Uterus (tissue), 4 donors: ENCODE results near the gene ANKRD11. TPM values are rescaled to one million over a fixed set of nuclear protein-coding genes. Genes with fewer than 3 reads are reported as not detected.

Experiments
- DNase-seq, 2 donors: peaks; one replicate each; pipeline ENCODE4 v3.0.0-alpha.2; 2019 to 2020
- H3K27ac ChIP-seq, 2 donors: fragments of 200-600 bp; sonication (generic); 1 replicate in 1 of 2; 2 replicates in 1 of 2; pipeline ENCODE4 v1.5.1; 2016 to 2018
- H3K27me3 ChIP-seq, 2 donors: fragments of 200-600 bp; sonication (generic); one replicate each; pipeline ENCODE4 v1.5.1; 2018 to 2019; ENCODE audit warnings: control low read depth in 1 of 2
- H3K36me3 ChIP-seq, 2 donors: fragments of 200-600 bp; sonication (generic); one replicate each; pipeline ENCODE4 v1.5.1; 2019; ENCODE audit warnings: control low read depth in 1 of 2
- H3K4me1 ChIP-seq, 2 donors: fragments of 200-600 bp; sonication (generic); one replicate each; pipeline ENCODE4 v1.5.1; 2018 to 2019; ENCODE audit warnings: control low read depth in 1 of 2
- H3K4me3 ChIP-seq, 2 donors: fragments of 200-600 bp; sonication (generic); 1 replicate in 1 of 2; 2 replicates in 1 of 2; pipeline ENCODE4 v1.5.1; 2018 to 2019; ENCODE audit warnings: mild to moderate bottlenecking in 1 of 2
- H3K9me3 ChIP-seq, 2 donors: fragments of 200-600 bp; sonication (generic); one replicate each; pipeline ENCODE4 v1.5.1; 2019; ENCODE audit warnings: control low read depth in 1 of 2
- POLR2A ChIP-seq, 2 donors: fragments of 450-650 bp; IDR thresholded peaks; one replicate each; pipeline ENCODE4 v1.6.1; 2016; ENCODE audit warnings: antibody characterized with exemption in 2 of 2, mild to moderate bottlenecking in 1 of 2, moderate library complexity in 1 of 2
- intact Hi-C: fragments of 100-400 bp; cut with DNase I; formaldehyde crosslinking; loops from one replicate; pipeline ENCODE4 v1.15.1; 2023; ENCODE audit warnings: low total_unique reads
- total RNA-seq, 4 donors: library from RNA; depleted of rRNA in 3 of 4; stranded (reverse); fragments of >200 nt in 3 of 4; gene quantifications; one replicate each; pipeline versions ENCODE4 v1.1.0 to v1.2.4, GENCODE V29; 2014 to 2023
- TF ChIP-seq, protein P1 (sequence below), 4 experiments: fragments of 200-600 bp in 2 of 4; fragments of 450-650 bp in 2 of 4; sonication (generic) in 2 of 4; IDR thresholded peaks; one replicate each; pipeline ENCODE4 v1.5.1; 2016 to 2019; ENCODE audit warnings: antibody characterized with exemption in 4 of 4, mild to moderate bottlenecking in 2 of 4, moderate library complexity in 1 of 4
- donor health status: DM: yes; HTN: yes; CAD: no.

ANKRD11 gene
- total RNA-seq, 4 donors from 2014 or later, result 20.5 to 182 (median 45.5) TPM

DNA sequence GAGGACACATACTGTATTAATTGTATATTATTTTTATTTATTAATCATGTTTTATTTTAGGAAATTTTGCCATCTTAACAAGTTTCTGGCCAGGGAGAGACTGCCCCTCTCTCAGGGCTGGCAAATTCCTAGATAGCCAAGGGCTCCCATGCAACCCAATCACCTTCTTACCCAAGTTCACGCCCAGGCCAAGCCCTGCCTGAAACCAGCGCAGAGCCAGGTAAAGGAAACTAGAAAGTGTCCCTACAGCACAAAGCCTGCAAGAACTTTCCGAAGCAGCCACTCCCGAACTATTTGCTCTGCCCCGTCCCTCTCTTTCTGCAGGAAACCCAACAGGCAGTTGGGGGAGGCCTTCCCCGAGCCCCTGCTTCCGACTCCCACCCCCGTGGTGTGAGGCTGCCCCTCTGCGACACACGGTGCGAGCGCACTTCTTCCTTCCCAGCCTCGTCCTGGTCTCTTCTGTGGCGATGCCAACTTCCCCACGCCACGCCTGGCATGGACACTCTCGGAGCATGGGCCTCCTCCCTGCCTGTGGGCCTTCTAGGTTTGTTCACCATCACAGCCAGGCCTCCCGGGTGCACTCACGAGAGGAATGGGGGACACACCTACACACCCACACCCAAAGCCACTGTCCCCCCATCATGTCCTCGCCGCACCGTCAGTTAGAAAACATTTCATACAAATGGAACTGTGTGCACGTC, 172.5 kb downstream of the ANKRD11 start:
- no peak overlapping the region for H3K4me3 ChIP-seq
- TF ChIP-seq POLR2A (IDR thresholded peaks at IDR 0.05), result no peak
- TF ChIP-seq, protein P1, sequence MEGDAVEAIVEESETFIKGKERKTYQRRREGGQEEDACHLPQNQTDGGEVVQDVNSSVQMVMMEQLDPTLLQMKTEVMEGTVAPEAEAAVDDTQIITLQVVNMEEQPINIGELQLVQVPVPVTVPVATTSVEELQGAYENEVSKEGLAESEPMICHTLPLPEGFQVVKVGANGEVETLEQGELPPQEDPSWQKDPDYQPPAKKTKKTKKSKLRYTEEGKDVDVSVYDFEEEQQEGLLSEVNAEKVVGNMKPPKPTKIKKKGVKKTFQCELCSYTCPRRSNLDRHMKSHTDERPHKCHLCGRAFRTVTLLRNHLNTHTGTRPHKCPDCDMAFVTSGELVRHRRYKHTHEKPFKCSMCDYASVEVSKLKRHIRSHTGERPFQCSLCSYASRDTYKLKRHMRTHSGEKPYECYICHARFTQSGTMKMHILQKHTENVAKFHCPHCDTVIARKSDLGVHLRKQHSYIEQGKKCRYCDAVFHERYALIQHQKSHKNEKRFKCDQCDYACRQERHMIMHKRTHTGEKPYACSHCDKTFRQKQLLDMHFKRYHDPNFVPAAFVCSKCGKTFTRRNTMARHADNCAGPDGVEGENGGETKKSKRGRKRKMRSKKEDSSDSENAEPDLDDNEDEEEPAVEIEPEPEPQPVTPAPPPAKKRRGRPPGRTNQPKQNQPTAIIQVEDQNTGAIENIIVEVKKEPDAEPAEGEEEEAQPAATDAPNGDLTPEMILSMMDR (IDR thresholded peaks at IDR 0.05), result no peak
- H3K27me3 ChIP-seq, result no peaks in the 10 kb centered on the region
- H3K36me3 ChIP-seq, result no peaks in the 10 kb centered on the region
- intact Hi-C loops, result no loop called here
- H3K4me1 ChIP-seq, result peaks cover 6 to 26% of the 10 kb centered on the region in 2 donors
- no peaks in the 10 kb centered on the region for H3K9me3 ChIP-seq
- DNase-seq, result no peak
- H3K27ac ChIP-seq, result no peak overlapping the region

DNA sequence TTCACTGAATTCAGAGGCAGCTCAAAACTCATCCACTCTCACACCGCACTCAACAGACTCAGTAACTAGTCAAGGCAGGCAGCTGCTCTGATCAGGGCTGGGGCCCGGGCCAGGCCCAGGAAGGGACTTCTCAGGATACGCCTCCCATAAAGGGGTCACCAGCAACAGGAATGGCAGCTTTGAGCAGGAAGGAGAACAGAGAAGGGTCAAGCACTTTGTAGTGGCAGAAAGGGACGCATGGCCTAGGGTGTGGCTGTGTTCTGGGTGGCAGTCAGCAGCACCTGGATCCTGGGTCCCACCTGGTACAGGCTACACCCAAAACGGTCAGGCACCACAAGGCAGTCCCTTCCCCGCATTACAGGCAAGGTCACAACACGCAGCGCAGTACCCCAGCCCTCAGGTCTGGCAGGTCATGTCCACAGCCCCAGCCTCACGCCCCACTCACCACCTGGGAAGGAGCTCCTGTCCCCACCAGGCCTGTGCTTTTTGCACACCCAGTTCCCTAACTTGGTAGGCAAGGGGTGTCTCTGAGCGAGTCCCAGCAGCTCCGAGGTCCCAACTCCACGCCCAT, 173.2 kb downstream of the ANKRD11 start:
- Histone ChIP-seq H3K9me3 (no peaks in the 10 kb centered on the region), H3K36me3 (no peaks in the 10 kb centered on the region), H3K27ac (no peak overlapping the region), H3K27me3 (no peaks in the 10 kb centered on the region), H3K4me3 (no peak overlapping the region), H3K4me1 (peaks cover 6 to 30% of the 10 kb centered on the region in 2 donors)
- intact Hi-C loops, result no loop called here
- DNase-seq, result no peak
- TF ChIP-seq, protein P1 (IDR thresholded peaks at IDR 0.05), result no peak
- no peak for TF ChIP-seq POLR2A (IDR thresholded peaks at IDR 0.05)

DNA sequence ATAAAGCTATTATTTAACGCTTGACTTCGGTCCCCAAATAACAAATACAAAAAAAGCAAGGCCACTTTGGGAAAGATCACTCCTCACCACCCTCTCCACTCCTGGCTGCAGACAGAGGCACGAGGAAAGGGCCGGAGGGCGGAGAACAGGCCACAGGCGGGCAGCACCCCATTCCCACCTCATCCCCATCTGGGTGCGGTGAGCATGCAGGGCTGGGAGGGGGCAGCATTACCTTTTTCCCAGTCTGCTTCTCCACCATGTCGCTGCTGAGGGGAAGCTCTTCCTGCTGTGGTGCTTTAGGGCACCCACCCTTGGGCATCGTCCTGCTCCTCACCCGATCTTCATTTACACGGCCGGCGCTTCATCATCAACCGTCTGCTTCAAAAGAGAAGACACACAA, 173.7 kb downstream of the ANKRD11 start:
- intact Hi-C loops, result no loop called here
- TF ChIP-seq, protein P1 (IDR thresholded peaks at IDR 0.05), result no peak
- no peak for TF ChIP-seq POLR2A (IDR thresholded peaks at IDR 0.05)
- no peaks in the 10 kb centered on the region for H3K27me3 ChIP-seq
- DNase-seq, result no peak
- no peaks in the 10 kb centered on the region for H3K36me3 ChIP-seq
- no peak overlapping the region for H3K27ac ChIP-seq
- no peak overlapping the region for H3K4me3 ChIP-seq
- peaks cover 6 to 30% of the 10 kb centered on the region in 2 donors for H3K4me1 ChIP-seq
- H3K9me3 ChIP-seq, result no peaks in the 10 kb centered on the region

DNA sequence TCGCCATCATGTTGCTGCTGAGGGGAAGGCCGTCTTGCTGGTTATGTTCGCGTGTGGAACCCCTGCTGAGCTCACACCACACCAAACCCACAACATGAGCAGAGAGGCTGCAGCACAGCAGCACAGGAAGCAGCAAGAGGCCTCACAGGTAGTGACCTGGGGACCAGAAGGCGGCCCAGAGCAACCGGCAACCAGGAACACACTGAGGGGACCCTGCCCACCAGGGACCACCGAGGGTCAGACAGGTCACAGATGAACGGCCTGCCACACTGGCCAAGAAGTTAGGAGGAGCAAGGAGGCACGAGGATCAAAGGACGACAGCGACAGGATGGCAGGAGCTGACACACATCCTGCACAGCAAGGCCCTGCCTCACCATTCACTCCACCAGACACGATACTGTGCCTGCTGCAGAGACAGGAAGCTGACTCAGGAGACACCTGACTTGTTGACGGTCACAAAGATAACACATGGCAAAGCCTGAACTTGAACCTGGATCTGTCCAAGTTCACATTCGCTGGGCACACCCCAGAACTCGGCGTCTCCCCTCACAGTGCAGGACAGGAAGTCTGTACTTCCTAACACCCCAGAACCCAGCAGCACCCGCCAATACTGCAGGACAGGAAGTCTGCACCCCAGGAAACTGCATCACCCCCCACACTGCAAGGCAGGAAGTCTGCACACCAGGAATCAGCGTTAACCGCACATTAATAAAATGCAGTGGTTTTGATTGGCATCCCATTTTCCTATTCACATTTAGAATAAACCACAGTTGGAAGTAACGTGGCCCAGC, 174.4 kb downstream of the ANKRD11 start:
- Histone ChIP-seq H3K4me1 (peaks cover 2 to 30% of the 10 kb centered on the region in 2 donors), H3K27me3 (no peaks in the 10 kb centered on the region), H3K27ac (peak overlapping the region in 1 of 2 donors; percentile 32), H3K4me3 (no peak overlapping the region), H3K36me3 (no peaks in the 10 kb centered on the region), H3K9me3 (no peaks in the 10 kb centered on the region)
- no peak for TF ChIP-seq POLR2A (IDR thresholded peaks at IDR 0.05)
- TF ChIP-seq, protein P1 (IDR thresholded peaks at IDR 0.05), result no peak
- peak in 1 of 2 donors; percentile 52 for DNase-seq
- intact Hi-C loops, result no loop called here

DNA sequence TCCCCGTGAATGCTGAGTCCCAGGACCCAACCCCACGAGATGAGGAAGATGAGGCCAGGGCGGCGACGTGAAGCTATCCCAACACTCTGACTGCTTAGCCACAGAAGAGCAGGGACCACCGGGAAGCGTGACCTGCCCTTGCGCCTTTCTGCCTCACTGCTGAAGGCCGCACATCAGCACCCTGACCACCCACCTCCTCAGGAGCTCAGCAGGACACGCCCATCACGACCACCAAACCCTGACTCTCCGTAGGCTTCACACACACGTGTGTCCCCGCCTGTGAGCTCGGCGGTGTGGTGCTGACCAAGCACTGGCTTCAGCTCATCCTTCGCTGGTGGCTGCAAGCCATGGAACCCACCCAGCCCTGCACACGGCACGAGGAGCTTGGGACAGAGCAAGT, 175.1 kb downstream of the ANKRD11 start:
- Histone ChIP-seq H3K4me1 (peaks cover 0 to 25% of the 10 kb centered on the region in 2 donors), H3K9me3 (no peaks in the 10 kb centered on the region), H3K36me3 (no peaks in the 10 kb centered on the region), H3K4me3 (no peak overlapping the region), H3K27ac (no peak overlapping the region), H3K27me3 (no peaks in the 10 kb centered on the region)
- intact Hi-C loops, result no loop called here
- DNase-seq, result no peak
- TF ChIP-seq, protein P1 (IDR thresholded peaks at IDR 0.05), result no peak
- no peak for TF ChIP-seq POLR2A (IDR thresholded peaks at IDR 0.05)
